ENCODE results near the gene MAGI2. TPM values are rescaled to one million over a fixed set of nuclear protein-coding genes. Genes with fewer than 3 reads are reported as not detected.

The MAGI2 gene
- total RNA-seq, 5 donors from 2014 or later (not counting 1 experiment from before 2014, with no cell fraction given) = 0.10 to 0.77 (median 0.22) TPM

GRCh38 chr7:78400038-78400437 is 1053.4 kb downstream of the MAGI2 start:
- Mint-ChIP-seq H3K9me3 (no peaks in the 10 kb centered on the region), H3K4me1 (no peaks in the 10 kb centered on the region), H3K36me3 (no peaks in the 10 kb centered on the region), H3K4me3 (no peak overlapping the region), H3K27me3 (peaks cover 0 to 6% of the 10 kb centered on the region in 2 donors), H3K27ac (no peak overlapping the region)
- DNase-seq (no peak), ATAC-seq (replicated peaks in 1 of 4) (no peak)
- 40% methylated on average over 1 of the region's 2 CpGs for WGBS (ENCODE audit: insufficient coverage)
- no peak overlapping the region for H3K4me3 ChIP-seq (ENCODE audit: control insufficient read depth in 1 of 2, extremely low read depth in 1 of 2, low read length in 1 of 2)
- H3K27ac ChIP-seq (ENCODE audit: low read length) = no peak overlapping the region
- H3K36me3 ChIP-seq (ENCODE audit: control insufficient read depth in 2 of 2, extremely low read depth in 1 of 2, insufficient read depth in 1 of 2, low read length in 1 of 2) = no peaks in the 10 kb centered on the region
- no peaks in the 10 kb centered on the region for H3K9me3 ChIP-seq
- POLR2A ChIA-PET = no interaction called here
- H3K27me3 ChIP-seq (replicated peaks in 1 of 2; ENCODE audit: control insufficient read depth in 2 of 2, extremely low read depth in 1 of 2, insufficient read depth in 2 of 2, low read length in 1 of 2) = no peaks in the 10 kb centered on the region
- H3K4me1 ChIP-seq (ENCODE audit: control insufficient read depth in 1 of 2, extremely low read depth in 1 of 2, insufficient read depth in 2 of 2, low read length in 2 of 2) = no peaks in the 10 kb centered on the region
- CTCF ChIA-PET = no interaction called here

- Mint-ChIP-seq H3K4me1 (no peaks in the 10 kb centered on the region), H3K9me3 (no peaks in the 10 kb centered on the region), H3K27ac (no peak overlapping the region), H3K27me3 (peaks cover 0 to 6% of the 10 kb centered on the region in 2 donors), H3K4me3 (no peak overlapping the region), H3K36me3 (no peaks in the 10 kb centered on the region)
- WGBS (ENCODE audit: insufficient coverage) = 48% methylated on average over 4 of the region's 4 CpGs
- no peak for DNase-seq
- ChIA-PET CTCF (no interaction called here), POLR2A (no interaction called here)
- H3K27me3 ChIP-seq (replicated peaks in 1 of 2; ENCODE audit: control insufficient read depth in 2 of 2, extremely low read depth in 1 of 2, insufficient read depth in 2 of 2, low read length in 1 of 2) = no peaks in the 10 kb centered on the region
- H3K27ac ChIP-seq (ENCODE audit: low read length) = no peak overlapping the region
- no peak for ATAC-seq (replicated peaks in 1 of 4)
- H3K4me1 ChIP-seq (ENCODE audit: control insufficient read depth in 1 of 2, extremely low read depth in 1 of 2, insufficient read depth in 2 of 2, low read length in 2 of 2) = no peaks in the 10 kb centered on the region
- H3K36me3 ChIP-seq (ENCODE audit: control insufficient read depth in 2 of 2, extremely low read depth in 1 of 2, insufficient read depth in 1 of 2, low read length in 1 of 2) = no peaks in the 10 kb centered on the region
- H3K9me3 ChIP-seq = no peaks in the 10 kb centered on the region
- no peak overlapping the region for H3K4me3 ChIP-seq (ENCODE audit: control insufficient read depth in 1 of 2, extremely low read depth in 1 of 2, low read length in 1 of 2)
Observed at GRCh38 chr7:78399033-78399769, 1054.3 kb downstream of the MAGI2 start.

- ChIA-PET POLR2A (no interaction called here), CTCF (no interaction called here)
- Histone ChIP-seq H3K27me3 (replicated peaks in 1 of 2; ENCODE audit: control insufficient read depth in 2 of 2, extremely low read depth in 1 of 2, insufficient read depth in 2 of 2, low read length in 1 of 2) (no peaks in the 10 kb centered on the region), H3K9me3 (no peaks in the 10 kb centered on the region), H3K4me1 (ENCODE audit: control insufficient read depth in 1 of 2, extremely low read depth in 1 of 2, insufficient read depth in 2 of 2, low read length in 2 of 2) (no peaks in the 10 kb centered on the region), H3K27ac (ENCODE audit: low read length) (no peak overlapping the region), H3K36me3 (ENCODE audit: control insufficient read depth in 2 of 2, extremely low read depth in 1 of 2, insufficient read depth in 1 of 2, low read length in 1 of 2) (no peaks in the 10 kb centered on the region), H3K4me3 (ENCODE audit: control insufficient read depth in 1 of 2, extremely low read depth in 1 of 2, low read length in 1 of 2) (no peak overlapping the region)
- Mint-ChIP-seq H3K27me3 (peaks cover 0 to 6% of the 10 kb centered on the region in 2 donors), H3K4me1 (no peaks in the 10 kb centered on the region), H3K36me3 (no peaks in the 10 kb centered on the region), H3K9me3 (no peaks in the 10 kb centered on the region), H3K27ac (no peak overlapping the region), H3K4me3 (no peak overlapping the region)
- 71% methylated on average over 1 of the region's 2 CpGs for WGBS (ENCODE audit: insufficient coverage)
- DNase-seq (no peak), ATAC-seq (replicated peaks in 1 of 4) (no peak)
Observed at GRCh38 chr7:78398576-78398975, 1054.9 kb downstream of the MAGI2 start.

GRCh38 chr7:78398081-78398480 is 1055.4 kb downstream of the MAGI2 start:
- H3K27ac Mint-ChIP-seq = no peak overlapping the region
- ChIA-PET POLR2A (no interaction called here), CTCF (no interaction called here)
- Histone ChIP-seq H3K36me3 (ENCODE audit: control insufficient read depth in 2 of 2, extremely low read depth in 1 of 2, insufficient read depth in 1 of 2, low read length in 1 of 2) (no peaks in the 10 kb centered on the region), H3K27me3 (replicated peaks in 1 of 2; ENCODE audit: control insufficient read depth in 2 of 2, extremely low read depth in 1 of 2, insufficient read depth in 2 of 2, low read length in 1 of 2) (no peaks in the 10 kb centered on the region), H3K4me3 (ENCODE audit: control insufficient read depth in 1 of 2, extremely low read depth in 1 of 2, low read length in 1 of 2) (no peak overlapping the region), H3K4me1 (ENCODE audit: control insufficient read depth in 1 of 2, extremely low read depth in 1 of 2, insufficient read depth in 2 of 2, low read length in 2 of 2) (no peaks in the 10 kb centered on the region), H3K27ac (ENCODE audit: low read length) (no peak overlapping the region), H3K9me3 (no peaks in the 10 kb centered on the region)
- peaks cover 0 to 6% of the 10 kb centered on the region in 2 donors for H3K27me3 Mint-ChIP-seq
- H3K36me3 Mint-ChIP-seq = no peaks in the 10 kb centered on the region
- H3K9me3 Mint-ChIP-seq = no peaks in the 10 kb centered on the region
- DNase-seq = no peak
- no peak overlapping the region for H3K4me3 Mint-ChIP-seq
- no peak for ATAC-seq (replicated peaks in 1 of 4)
- WGBS (ENCODE audit: insufficient coverage) = 63% methylated on average over 1 of the region's 5 CpGs
- no peaks in the 10 kb centered on the region for H3K4me1 Mint-ChIP-seq

GRCh38 chr7:78396210-78396609 is 1057.3 kb downstream of the MAGI2 start:
- no peaks in the 10 kb centered on the region for H3K36me3 Mint-ChIP-seq
- ChIA-PET POLR2A (no interaction called here), CTCF (no interaction called here)
- ATAC-seq (replicated peaks in 1 of 4) (no peak), DNase-seq (no peak)
- Histone ChIP-seq H3K4me3 (ENCODE audit: control insufficient read depth in 1 of 2, extremely low read depth in 1 of 2, low read length in 1 of 2) (no peak overlapping the region), H3K36me3 (ENCODE audit: control insufficient read depth in 2 of 2, extremely low read depth in 1 of 2, insufficient read depth in 1 of 2, low read length in 1 of 2) (no peaks in the 10 kb centered on the region), H3K9me3 (no peaks in the 10 kb centered on the region), H3K27me3 (replicated peaks in 1 of 2; ENCODE audit: control insufficient read depth in 2 of 2, extremely low read depth in 1 of 2, insufficient read depth in 2 of 2, low read length in 1 of 2) (no peaks in the 10 kb centered on the region), H3K27ac (ENCODE audit: low read length) (no peak overlapping the region), H3K4me1 (ENCODE audit: control insufficient read depth in 1 of 2, extremely low read depth in 1 of 2, insufficient read depth in 2 of 2, low read length in 2 of 2) (no peaks in the 10 kb centered on the region)
- no peaks in the 10 kb centered on the region for H3K4me1 Mint-ChIP-seq
- H3K4me3 Mint-ChIP-seq = no peak overlapping the region
- H3K9me3 Mint-ChIP-seq = no peaks in the 10 kb centered on the region
- peaks cover 0 to 6% of the 10 kb centered on the region in 2 donors for H3K27me3 Mint-ChIP-seq
- H3K27ac Mint-ChIP-seq = no peak overlapping the region
- 48% methylated on average over 2 of the region's 3 CpGs for WGBS (ENCODE audit: insufficient coverage)

- ChIA-PET POLR2A (no interaction called here), CTCF (no interaction called here)
- Mint-ChIP-seq H3K9me3 (no peaks in the 10 kb centered on the region), H3K36me3 (no peaks in the 10 kb centered on the region), H3K4me3 (no peak overlapping the region), H3K27me3 (peaks cover 0 to 6% of the 10 kb centered on the region in 2 donors), H3K4me1 (no peaks in the 10 kb centered on the region), H3K27ac (no peak overlapping the region)
- H3K4me3 ChIP-seq (ENCODE audit: control insufficient read depth in 1 of 2, extremely low read depth in 1 of 2, low read length in 1 of 2) = no peak overlapping the region
- H3K4me1 ChIP-seq (ENCODE audit: control insufficient read depth in 1 of 2, extremely low read depth in 1 of 2, insufficient read depth in 2 of 2, low read length in 2 of 2) = no peaks in the 10 kb centered on the region
- no CpG with 5 or more reads among the region's 2 CpGs for WGBS (ENCODE audit: insufficient coverage)
- DNase-seq (no peak), ATAC-seq (replicated peaks in 1 of 4) (no peak)
- H3K9me3 ChIP-seq = no peaks in the 10 kb centered on the region
- H3K27me3 ChIP-seq (replicated peaks in 1 of 2; ENCODE audit: control insufficient read depth in 2 of 2, extremely low read depth in 1 of 2, insufficient read depth in 2 of 2, low read length in 1 of 2) = no peaks in the 10 kb centered on the region
- no peak overlapping the region for H3K27ac ChIP-seq (ENCODE audit: low read length)
- H3K36me3 ChIP-seq (ENCODE audit: control insufficient read depth in 2 of 2, extremely low read depth in 1 of 2, insufficient read depth in 1 of 2, low read length in 1 of 2) = no peaks in the 10 kb centered on the region
Observed at GRCh38 chr7:78395298-78396036, 1058.0 kb downstream of the MAGI2 start.
